Prostate gland (tissue), 2 donors: ENCODE measurements around the gene SYTL2.

Experiments used
- POLR2A ChIP-seq: fragments of 450-650 bp; IDR thresholded peaks from one replicate; pipeline ENCODE4 v1.6.1; 2016; ENCODE audit warnings: antibody characterized with exemption, mild to moderate bottlenecking
- TF ChIP-seq, protein P1 (sequence below), 4 experiments: fragments of 200-600 bp in 2 of 4; fragments of 450-650 bp in 2 of 4; sonication (generic) in 2 of 4; IDR thresholded peaks; 1 replicate in 3 of 4; 2 replicates in 1 of 4; pipeline ENCODE4 v1.5.1; 2016 to 2019; ENCODE audit warnings: antibody characterized with exemption in 4 of 4, mild to moderate bottlenecking in 2 of 4, moderate library complexity in 2 of 4

DNA sequence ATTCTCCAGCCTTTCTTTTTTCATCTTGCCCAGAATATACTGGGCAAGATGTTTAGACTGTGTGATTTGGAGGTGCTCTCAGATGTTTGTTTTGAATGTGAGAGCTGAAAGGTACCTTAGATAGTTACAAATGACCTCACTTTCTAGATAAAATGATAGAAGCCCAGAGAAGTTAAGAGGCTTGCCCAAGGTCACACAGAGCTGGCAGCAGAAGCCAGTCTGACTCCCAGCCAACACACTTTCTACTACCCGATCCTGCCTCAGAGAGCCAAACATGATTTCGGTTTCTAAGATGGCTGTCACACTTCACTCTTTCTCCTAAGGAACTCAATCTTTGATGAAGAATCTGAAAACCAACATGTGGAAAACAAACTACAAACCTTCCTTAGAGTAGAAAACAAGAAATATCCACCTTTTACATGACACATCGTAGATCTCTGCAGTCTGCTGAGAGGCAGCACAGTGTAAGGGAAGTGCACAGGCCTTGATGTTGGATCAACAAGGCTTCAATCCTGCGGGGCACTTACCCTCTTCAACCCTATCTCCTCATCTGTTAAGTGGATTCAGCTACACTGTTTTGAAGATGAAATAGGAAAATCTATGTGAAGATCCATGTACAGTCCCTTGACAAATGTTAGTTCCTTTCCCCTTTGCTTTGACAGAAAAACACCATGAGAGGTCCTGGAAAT lies 58.6 kb downstream of the SYTL2 start:
- TF ChIP-seq, protein P1, sequence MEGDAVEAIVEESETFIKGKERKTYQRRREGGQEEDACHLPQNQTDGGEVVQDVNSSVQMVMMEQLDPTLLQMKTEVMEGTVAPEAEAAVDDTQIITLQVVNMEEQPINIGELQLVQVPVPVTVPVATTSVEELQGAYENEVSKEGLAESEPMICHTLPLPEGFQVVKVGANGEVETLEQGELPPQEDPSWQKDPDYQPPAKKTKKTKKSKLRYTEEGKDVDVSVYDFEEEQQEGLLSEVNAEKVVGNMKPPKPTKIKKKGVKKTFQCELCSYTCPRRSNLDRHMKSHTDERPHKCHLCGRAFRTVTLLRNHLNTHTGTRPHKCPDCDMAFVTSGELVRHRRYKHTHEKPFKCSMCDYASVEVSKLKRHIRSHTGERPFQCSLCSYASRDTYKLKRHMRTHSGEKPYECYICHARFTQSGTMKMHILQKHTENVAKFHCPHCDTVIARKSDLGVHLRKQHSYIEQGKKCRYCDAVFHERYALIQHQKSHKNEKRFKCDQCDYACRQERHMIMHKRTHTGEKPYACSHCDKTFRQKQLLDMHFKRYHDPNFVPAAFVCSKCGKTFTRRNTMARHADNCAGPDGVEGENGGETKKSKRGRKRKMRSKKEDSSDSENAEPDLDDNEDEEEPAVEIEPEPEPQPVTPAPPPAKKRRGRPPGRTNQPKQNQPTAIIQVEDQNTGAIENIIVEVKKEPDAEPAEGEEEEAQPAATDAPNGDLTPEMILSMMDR (IDR thresholded peaks at IDR 0.05): no peak
- no peak for TF ChIP-seq POLR2A
